SK-N-SH treated with all-trans-retinoic acid at 6 μM for 48 hours (cell line): ENCODE results near the gene TTLL1.

Experiments
- ATAC-seq: fragments of 200-7000 bp; cut with Tn5 transposase; 3 replicates; pipeline ENCODE4 v1.9.1; 2020; ENCODE audit warnings: mild to moderate bottlenecking, moderate library complexity
- ARNTL ChIP-seq: fragments of 450-650 bp; formaldehyde crosslinking; IDR thresholded peaks from 2 replicates; pipeline ENCODE4 v1.5.0; 2020; ENCODE audit warnings: low read depth, mild to moderate bottlenecking, moderate library complexity, borderline replicate concordance
- CREB5 ChIP-seq: fragments of 250-450 bp; sonication (Bioruptor Pico); IDR thresholded peaks from 2 replicates; pipeline ENCODE4 v1.5.1; 2020; ENCODE audit warnings: low read depth, mild to moderate bottlenecking, moderate library complexity
- CSRNP3 ChIP-seq: fragments of 250-450 bp; sonication (Bioruptor Pico); IDR thresholded peaks from 2 replicates; pipeline ENCODE4 v1.5.1; 2021; ENCODE audit warnings: mild to moderate bottlenecking, moderate library complexity
- ESRRG ChIP-seq: fragments of 250-450 bp; sonication (Bioruptor Pico); IDR thresholded peaks from 2 replicates; pipeline ENCODE4 v1.6.1; 2021; ENCODE audit warnings: mild to moderate bottlenecking
- GLIS3 ChIP-seq: fragments of 250-450 bp; sonication (Bioruptor Pico); IDR thresholded peaks from 2 replicates; pipeline ENCODE4 v1.5.0; 2020; ENCODE audit warnings: mild to moderate bottlenecking, moderate library complexity
- ISL1 ChIP-seq: fragments of 250-450 bp; sonication (Bioruptor Pico); IDR thresholded peaks from 2 replicates; pipeline ENCODE4 v2.1.2; 2022; ENCODE audit warnings: mild to moderate bottlenecking, moderate library complexity
- OSR1 ChIP-seq: fragments of 250-450 bp; sonication (Bioruptor Pico); IDR thresholded peaks from 2 replicates; pipeline ENCODE4 v1.8.0; 2022; ENCODE audit warnings: moderate library complexity, mild to moderate bottlenecking, inconsistent platforms
- POU6F1 ChIP-seq: fragments of 250-450 bp; sonication (Bioruptor Pico); IDR thresholded peaks from 2 replicates; pipeline ENCODE4 v1.8.0; 2021; ENCODE audit warnings: low read depth, mild to moderate bottlenecking, moderate library complexity, borderline replicate concordance
- PPARA ChIP-seq: fragments of 250-450 bp; sonication (Bioruptor Pico); IDR thresholded peaks from 2 replicates; pipeline ENCODE4 v1.5.0; 2020; ENCODE audit warnings: mild to moderate bottlenecking, borderline replicate concordance
- RARB ChIP-seq: fragments of 250-450 bp; sonication (Bioruptor Pico); IDR thresholded peaks from 2 replicates; pipeline ENCODE4 v1.8.0; 2021; ENCODE audit warnings: mild to moderate bottlenecking, moderate library complexity
- SNAI2 ChIP-seq: fragments of 250-450 bp; sonication (Bioruptor Pico); IDR thresholded peaks from 2 replicates; pipeline ENCODE4 v1.5.0; 2020; ENCODE audit warnings: mild to moderate bottlenecking, moderate library complexity
- TSHZ2 ChIP-seq: fragments of 250-450 bp; sonication (Bioruptor Pico); IDR thresholded peaks from 2 replicates; pipeline ENCODE4 v1.5.0; 2020; ENCODE audit warnings: mild to moderate bottlenecking, moderate library complexity
- ZC3H10 ChIP-seq: fragments of 250-450 bp; sonication (Bioruptor Pico); IDR thresholded peaks from 2 replicates; pipeline ENCODE4 v1.5.1; 2021; ENCODE audit warnings: mild to moderate bottlenecking, moderate library complexity
- ZFP3 ChIP-seq: fragments of 250-450 bp; sonication (Bioruptor Pico); IDR thresholded peaks from 2 replicates; pipeline ENCODE4 v1.5.0; 2020; ENCODE audit warnings: mild to moderate bottlenecking, moderate library complexity
- ZFP30 ChIP-seq: fragments of 450-650 bp; formaldehyde crosslinking; IDR thresholded peaks from 2 replicates; pipeline ENCODE4 v1.5.0; 2022; ENCODE audit warnings: mild to moderate bottlenecking, moderate library complexity
- ZNF565 ChIP-seq: fragments of 450-650 bp; formaldehyde crosslinking; conservative IDR thresholded peaks from 2 replicates; pipeline ENCODE4 v1.5.0; 2020; ENCODE audit warnings: low read depth, mild to moderate bottlenecking, moderate library complexity
- ZNF70 ChIP-seq: fragments of 450-650 bp; formaldehyde crosslinking; IDR thresholded peaks from 2 replicates; pipeline ENCODE4 v1.5.0; 2020; ENCODE audit warnings: mild to moderate bottlenecking, moderate library complexity
- ZNF8 ChIP-seq: fragments of 450-650 bp; formaldehyde crosslinking; IDR thresholded peaks from 2 replicates; pipeline ENCODE4 v1.5.0; 2020; ENCODE audit warnings: mild to moderate bottlenecking, moderate library complexity
- TF ChIP-seq, protein P1 (sequence below): fragments of 250-450 bp; sonication (Bioruptor Pico); IDR thresholded peaks from 2 replicates; pipeline ENCODE4 v1.8.0; 2020; ENCODE audit warnings: mild to moderate bottlenecking, moderate library complexity, borderline replicate concordance

Gene TTLL1

DNA sequence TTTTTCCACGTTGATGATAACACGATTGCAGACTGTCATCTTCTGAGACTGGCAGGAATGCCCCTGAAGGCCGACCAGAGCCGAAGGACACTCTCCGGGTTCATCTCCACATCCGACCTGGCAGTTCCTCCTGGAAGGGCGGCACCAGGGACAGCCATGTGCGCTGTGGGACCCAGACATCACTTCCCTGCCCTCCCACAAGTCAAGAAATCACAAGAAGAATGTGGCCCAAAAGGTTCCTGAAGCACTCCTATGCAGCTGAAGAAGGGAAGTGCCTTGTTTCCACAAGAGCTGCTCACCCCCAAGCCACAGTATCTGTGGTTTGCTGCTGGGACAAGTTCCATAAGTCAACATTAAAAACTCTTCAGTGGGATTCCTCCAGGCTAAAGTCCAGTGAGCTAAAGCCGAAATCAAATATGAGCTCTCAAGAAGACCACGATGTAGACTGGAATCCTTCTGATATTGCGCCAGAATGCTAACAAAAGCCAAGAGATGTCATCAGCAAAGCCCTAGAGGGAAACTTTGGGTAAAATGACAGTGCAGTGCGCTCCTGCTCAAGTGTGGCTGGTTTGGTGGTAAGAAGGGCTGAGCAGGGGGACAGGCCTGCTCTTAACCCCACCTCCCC lies 95.4 kb downstream of the TTLL1 start:
- ATAC-seq = no peak
- TF ChIP-seq PPARA (CRISPR knock-in tag) (no peak), ZC3H10 (no peak), CREB5 (CRISPR knock-in tag) (no peak)

DNA sequence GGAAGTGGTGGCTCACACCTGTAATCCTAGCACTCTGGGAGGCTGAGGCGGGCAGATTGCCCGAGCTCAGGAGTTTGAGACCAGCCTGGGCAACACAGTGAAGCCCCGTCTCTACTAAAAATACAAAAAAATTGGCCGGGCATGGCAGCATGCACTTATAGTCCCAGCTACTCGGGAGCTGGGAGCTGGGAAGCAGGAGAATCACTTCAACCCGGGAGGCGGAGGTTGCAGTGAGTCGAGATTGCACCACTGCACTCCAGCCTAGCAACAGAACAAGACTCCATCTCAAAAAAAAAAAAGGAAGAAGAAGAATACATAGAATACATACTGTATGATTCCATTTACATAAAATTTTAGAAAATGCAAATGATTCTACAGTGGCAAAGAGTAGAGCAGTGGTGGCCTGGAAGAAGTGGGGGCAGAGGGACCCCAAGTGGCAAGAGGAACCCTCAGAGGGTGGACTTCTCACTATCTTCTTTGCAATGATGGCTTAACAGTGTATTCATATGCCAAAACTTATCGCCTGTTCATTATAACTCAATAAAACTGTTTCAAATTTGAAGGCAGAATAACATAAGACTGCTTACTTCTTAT lies 96.2 kb downstream of the TTLL1 start:
- no peak for TF ChIP-seq OSR1 (CRISPR knock-in tag)
- no peak for TF ChIP-seq SNAI2
- no peak for TF ChIP-seq ZNF565
- no peak for ATAC-seq

- no peak for ATAC-seq
- TF ChIP-seq ZNF8 (CRISPR knock-in tag) (no peak), ZFP3 (CRISPR knock-in tag) (no peak), OSR1 (CRISPR knock-in tag) (no peak)
- TF ChIP-seq, all 23 proteins: peak for 0
These were observed 97.1 kb downstream of the TTLL1 start for GRCh38 chr22:42992092-42992491.

GRCh38 chr22:42991010-42991651 lies 98.1 kb downstream of the TTLL1 start:
- TF ChIP-seq, protein P1, sequence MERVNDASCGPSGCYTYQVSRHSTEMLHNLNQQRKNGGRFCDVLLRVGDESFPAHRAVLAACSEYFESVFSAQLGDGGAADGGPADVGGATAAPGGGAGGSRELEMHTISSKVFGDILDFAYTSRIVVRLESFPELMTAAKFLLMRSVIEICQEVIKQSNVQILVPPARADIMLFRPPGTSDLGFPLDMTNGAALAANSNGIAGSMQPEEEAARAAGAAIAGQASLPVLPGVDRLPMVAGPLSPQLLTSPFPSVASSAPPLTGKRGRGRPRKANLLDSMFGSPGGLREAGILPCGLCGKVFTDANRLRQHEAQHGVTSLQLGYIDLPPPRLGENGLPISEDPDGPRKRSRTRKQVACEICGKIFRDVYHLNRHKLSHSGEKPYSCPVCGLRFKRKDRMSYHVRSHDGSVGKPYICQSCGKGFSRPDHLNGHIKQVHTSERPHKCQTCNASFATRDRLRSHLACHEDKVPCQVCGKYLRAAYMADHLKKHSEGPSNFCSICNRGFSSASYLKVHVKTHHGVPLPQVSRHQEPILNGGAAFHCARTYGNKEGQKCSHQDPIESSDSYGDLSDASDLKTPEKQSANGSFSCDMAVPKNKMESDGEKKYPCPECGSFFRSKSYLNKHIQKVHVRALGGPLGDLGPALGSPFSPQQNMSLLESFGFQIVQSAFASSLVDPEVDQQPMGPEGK = no peak
- TF ChIP-seq ZFP30 (CRISPR knock-in tag) (no peak), TSHZ2 (CRISPR knock-in tag) (no peak), ZFP3 (CRISPR knock-in tag) (no peak), CREB5 (CRISPR knock-in tag) (no peak), ARNTL (CRISPR knock-in tag) (no peak), ZNF8 (CRISPR knock-in tag) (no peak), GLIS3 (no peak), ZC3H10 (no peak), ISL1 (CRISPR knock-in tag) (no peak), POU6F1 (CRISPR knock-in tag) (no peak), PPARA (CRISPR knock-in tag) (no peak), ZNF70 (no peak), RARB (CRISPR knock-in tag) (no peak), ZNF565 (no peak), ESRRG (no peak), CSRNP3 (no peak)
- peak; percentile 67 for ATAC-seq
